Measurements from ENCODE around the gene ADGRG3. TPM values are rescaled to one million over a fixed set of nuclear protein-coding genes. Genes with fewer than 3 reads are reported as not detected.

ADGRG3 gene
- total and polyA plus RNA-seq, 10 of the 15 experiments (the other 5 are each of a cell fraction or from before 2014, with no cell fraction given) = 0.10 to 0.11 (median 0.10) TPM; not detected in 7

GRCh38 chr16:57661936-57662906 is 5.9 kb upstream of the ADGRG3 start:
- Histone ChIP-seq H3K4me2 (ENCODE audit: control insufficient read depth, insufficient read depth) (no peak overlapping the region), H2AFZ (ENCODE audit: control insufficient read depth, low read depth, low read length) (no peak overlapping the region), H3K27ac (ENCODE audit: control insufficient read depth, insufficient read depth) (no peak overlapping the region), H3K79me2 (ENCODE audit: control insufficient read depth, insufficient read depth, low read length) (no peaks in the 10 kb centered on the region), H3K4me1 (ENCODE audit: control insufficient read depth, insufficient read depth, low read length) (no peaks in the 10 kb centered on the region), H3K27me3 (replicated peaks in 1 of 2; ENCODE audit: control insufficient read depth in 2 of 2, insufficient read depth in 2 of 2, low read length in 1 of 2) (no peaks in the 10 kb centered on the region; a peak in 1 of 4 replicates), H3K9ac (ENCODE audit: control insufficient read depth, insufficient read depth, low read length) (no peak overlapping the region), H3K4me3 (no peak overlapping the region), H3K36me3 (ENCODE audit: control insufficient read depth in 2 of 2, insufficient read depth in 2 of 2, low read length in 1 of 2) (no peaks in the 10 kb centered on the region), H4K20me1 (ENCODE audit: control insufficient read depth, insufficient read depth) (no peaks in the 10 kb centered on the region), H3K9me3 (replicated peaks; ENCODE audit: control insufficient read depth, insufficient read depth, low read length) (no peaks in the 10 kb centered on the region)
- SMC1A ChIA-PET (ENCODE audit: uncharacterized antibody, unreplicated experiment) = interaction anchor here (1.1 kb wide), 1 partner anchor 73 kb away, joined by 3 read pairs; the partner anchor contains the start of gene KATNB1
- DNase-seq (ENCODE audit: low read depth, low spot score) = no peak
- in situ Hi-C loops (cut with MboI) (no loop called here), intact Hi-C loops (cut with micrococcal nuclease; ENCODE audit: unreplicated experiment) (no loop called here)
- ATAC-seq = no peak
- no TSS peak for BruUV-seq (replicated peaks)
- POLR2A ChIA-PET = no interaction called here
- TF ChIP-seq ZBED1 (IDR thresholded peaks at IDR 0.05; ENCODE audit: borderline replicate concordance) (no peak), NBN (IDR thresholded peaks at IDR 0.05) (no peak), EP300 (IDR thresholded peaks at IDR 0.05; ENCODE audit: borderline replicate concordance in 1 of 2, control insufficient read depth in 1 of 2, low read depth in 2 of 2, low read length in 2 of 2) (no peak), TCF12 (IDR thresholded peaks at IDR 0.05; ENCODE audit: low read depth, low read length) (no peak), EED (IDR thresholded peaks at IDR 0.05; ENCODE audit: low read depth) (no peak), USF1 (IDR thresholded peaks at IDR 0.05; ENCODE audit: borderline replicate concordance, extremely low read length, insufficient read depth, low read depth, low read length) (no peak), SMC3 (IDR thresholded peaks at IDR 0.05; ENCODE audit: borderline replicate concordance, low read length) (no peak), RCOR1 (conservative IDR thresholded peaks at IDR 0.05; ENCODE audit: low read depth, low read length) (no peak), SMAD1 (IDR thresholded peaks at IDR 0.05; ENCODE audit: low read depth, partially characterized antibody) (no peak), CREM (IDR thresholded peaks at IDR 0.05; ENCODE audit: low read depth) (no peak), BCL3 (IDR thresholded peaks at IDR 0.05; ENCODE audit: borderline replicate concordance, insufficient read depth, low read depth, low read length, poor library complexity, severe bottlenecking) (no peak), ZBTB11 (CRISPR knock-in tag; IDR thresholded peaks at IDR 0.05) (no peak), SRF (IDR thresholded peaks at IDR 0.05; ENCODE audit: low read depth in 2 of 2, low read length in 2 of 2) (no peak), IKZF1 (conservative IDR thresholded peaks at IDR 0.05) (no peak), DPF2 (IDR thresholded peaks at IDR 0.05) (no peak), EGR1 (IDR thresholded peaks at IDR 0.05; ENCODE audit: borderline replicate concordance in 1 of 2, low read depth in 2 of 2, low read length in 2 of 2) (no peak), FOXM1 (IDR thresholded peaks at IDR 0.05; ENCODE audit: low read depth, low read length) (no peak)
- WGBS (ENCODE audit: insufficient coverage, insufficient replicate concordance, low lambda C conversion rate, missing lambda C conversion rate) = 45% methylated on average over 20 of the region's 20 CpGs
- RAD21 ChIA-PET (ENCODE audit: unreplicated experiment) = interaction anchor here (0.6 kb wide), 1 partner anchor 273 kb away, joined by 3 read pairs; no protein-coding TSS in a partner anchor
- FAIRE-seq = no peak
- CTCF ChIA-PET = interaction anchor here (0.7 kb wide), 1 partner anchor 34 kb away, joined by 3 read pairs; the partner anchor contains the start of gene ADGRG1
